HepG2 (cell line): ENCODE measurements around the gene LRP5. TPM values are rescaled to one million over a fixed set of nuclear protein-coding genes. Genes with fewer than 3 reads are reported as not detected.

Source experiments
- ATAC-seq: fragments of 200-7000 bp; cut with Tn5 transposase; 3 replicates; pipeline ENCODE4 v1.9.1; 2020; ENCODE audit warnings: mild to moderate bottlenecking, moderate library complexity
- BruUV-seq: library from RNA; stranded (reverse); fragments of 400-500 nt; replicated peaks from 2 replicates; lab custom pipeline; 2021; lab: Mats Ljungman, UMichigan
- CTCF ChIA-PET: fragments of 300-600 bp; formaldehyde crosslinking; extraction: SDS; loops from one replicate; lab custom pipeline; 2021; ENCODE audit warnings: low total read pairs, inconsistent platforms, low intra/inter-chr PET ratio; lab: Yijun Ruan, JAX
- POLR2A ChIA-PET: fragments of 350-600 bp; sonication (Branson Sonifier 250); formaldehyde crosslinking; loops from one replicate; lab custom pipeline; 2020; ENCODE audit warnings: antibody characterized with exemption, inconsistent platforms; lab: Yijun Ruan, JAX
- DNase-seq: peaks from one replicate; pipeline ENCODE4 v3.0.0-alpha.2; 2015; ENCODE audit warnings: low spot score
- FAIRE-seq: peaks from 3 replicates; lab custom pipeline; 2011; peaks lifted over from hg19 to GRCh38; lab: Jason Lieb, UNC
- H2AFZ ChIP-seq: one replicate; pipeline ENCODE4 v1.6.1; 2011; ENCODE audit warnings: low read length, inconsistent platforms
- H3K27ac ChIP-seq: fragments of 300-600 bp; 3 replicates; pipeline ENCODE4 v1.8.0; 2011; ENCODE audit warnings: mixed run types, mild to moderate bottlenecking, mixed read lengths, low read length, inconsistent platforms; ENCODE audit not compliant: insufficient read depth; ENCODE audit errors: extremely low read length
- H3K27me3 ChIP-seq, 2 experiments: fragments of 200-600 bp in 1 of 2; 2 replicates in 1 of 2; 3 replicates in 1 of 2; pipeline versions ENCODE4 v1.6.0 to v1.8.0; 2011; ENCODE audit warnings: low read length in 2 of 2, mild to moderate bottlenecking in 2 of 2, moderate library complexity in 2 of 2, inconsistent platforms in 1 of 2; ENCODE audit not compliant: insufficient read depth in 2 of 2, control insufficient read depth in 1 of 2
- H3K36me3 ChIP-seq, 2 experiments: fragments of 200-600 bp in 1 of 2; replicated peaks in 1 of 2; 2 replicates in 1 of 2; 3 replicates in 1 of 2; pipeline versions ENCODE4 v1.5.1 to v1.8.0; 2011; ENCODE audit warnings: low read length in 2 of 2, inconsistent platforms in 1 of 2; ENCODE audit not compliant: insufficient read depth in 2 of 2, control insufficient read depth in 1 of 2
- H3K4me1 ChIP-seq: 2 replicates; pipeline ENCODE4 v1.5.1; 2012; ENCODE audit warnings: low read length, inconsistent platforms; ENCODE audit not compliant: insufficient read depth
- H3K4me2 ChIP-seq: 2 replicates; pipeline ENCODE4 v1.6.0; 2011; ENCODE audit warnings: low read depth, low read length, inconsistent platforms
- H3K4me3 ChIP-seq, 3 experiments: fragments of 200-600 bp in 1 of 3; sonication (generic), shearing (Covaris generic) in 1 of 3; replicated peaks in 1 of 3; 2 replicates each; pipeline ENCODE4 v1.5.1; 2011 to 2016; ENCODE audit warnings: low read length in 3 of 3, inconsistent platforms in 2 of 3, low read depth in 2 of 3, mild to moderate bottlenecking in 2 of 3, control low read depth in 1 of 3, mixed read lengths in 1 of 3; ENCODE audit not compliant: insufficient read depth in 1 of 3
- H3K79me2 ChIP-seq: one replicate; pipeline ENCODE4 v1.6.1; 2011; ENCODE audit warnings: low read length, inconsistent platforms; ENCODE audit not compliant: insufficient read depth
- H3K9ac ChIP-seq: 2 replicates; pipeline ENCODE4 v1.6.0; 2011; ENCODE audit warnings: mild to moderate bottlenecking, low read depth, low read length, inconsistent platforms; ENCODE audit not compliant: insufficient read depth
- H3K9me3 ChIP-seq: 2 replicates; pipeline ENCODE4 v1.5.1; 2012; ENCODE audit warnings: mild to moderate bottlenecking, low read length
- H4K20me1 ChIP-seq: 2 replicates; pipeline ENCODE4 v1.6.0; 2011; ENCODE audit warnings: inconsistent platforms, mild to moderate bottlenecking, low read length, moderate library complexity; ENCODE audit not compliant: insufficient read depth
- AHR ChIP-seq: IDR thresholded peaks from 2 replicates; pipeline ENCODE4 v1.6.1; 2018; ENCODE audit warnings: missing genetic modification reagents, missing compliant biosample characterization
- BATF2 ChIP-seq: sonication (generic); formaldehyde crosslinking; IDR thresholded peaks from 2 replicates; pipeline ENCODE4 v1.8.0; 2022; ENCODE audit warnings: mild to moderate bottlenecking, missing genetic modification reagents, moderate library complexity
- BCL3 ChIP-seq: sonication (generic); formaldehyde crosslinking; IDR thresholded peaks from 2 replicates; pipeline ENCODE4 v1.5.1; 2020; ENCODE audit warnings: mild to moderate bottlenecking, missing genetic modification reagents, moderate library complexity
- CBX5 ChIP-seq: sonication (generic); formaldehyde crosslinking; IDR thresholded peaks from 2 replicates; pipeline ENCODE4 v1.4.0; 2020; ENCODE audit warnings: missing genetic modification reagents, borderline replicate concordance
- CHD2 ChIP-seq: IDR thresholded peaks from 2 replicates; pipeline ENCODE4 v1.6.1; 2011; ENCODE audit warnings: low read depth, low read length, improper control_type of control experiment
- DBP ChIP-seq: sonication (generic); formaldehyde crosslinking; IDR thresholded peaks from 2 replicates; pipeline ENCODE4 v1.4.0; 2020; ENCODE audit warnings: missing genetic modification reagents; ENCODE audit errors: not compliant biosample characterization
- GATA4 ChIP-seq: sonication (generic); IDR thresholded peaks from 2 replicates; pipeline ENCODE4 v1.6.1; 2016; ENCODE audit warnings: antibody characterized with exemption, low read depth, borderline replicate concordance
- NR2C2 ChIP-seq: sonication (generic); formaldehyde crosslinking; IDR thresholded peaks from 2 replicates; pipeline ENCODE4 v1.4.0; 2020; ENCODE audit warnings: missing genetic modification reagents, mild to moderate bottlenecking, moderate library complexity, borderline replicate concordance
- POLR2G ChIP-seq: fragments of 200-400 bp; formaldehyde crosslinking; IDR thresholded peaks from 2 replicates; pipeline ENCODE4 v1.6.1; 2018; ENCODE audit warnings: mild to moderate bottlenecking, low read depth, low read length, moderate library complexity
- SSRP1 ChIP-seq: IDR thresholded peaks from 2 replicates; pipeline ENCODE4 v1.6.1; 2016; ENCODE audit warnings: control low read depth
- STAT5B ChIP-seq: sonication (generic); formaldehyde crosslinking; IDR thresholded peaks from 2 replicates; pipeline ENCODE4 v1.4.0; 2020; ENCODE audit warnings: missing genetic modification reagents
- TRIM22 ChIP-seq: fragments of 450-650 bp; IDR thresholded peaks from 2 replicates; pipeline ENCODE4 v1.6.1; 2017
- ZHX1 ChIP-seq: sonication (generic); formaldehyde crosslinking; IDR thresholded peaks from 2 replicates; pipeline ENCODE4 v1.8.1; 2022; ENCODE audit warnings: low read depth, mild to moderate bottlenecking, missing genetic modification reagents
- ZNF180 ChIP-seq: sonication (generic); formaldehyde crosslinking; IDR thresholded peaks from 2 replicates; pipeline ENCODE4 v1.4.0; 2020; ENCODE audit warnings: low read depth, missing genetic modification reagents, borderline replicate concordance
- ZSCAN5A ChIP-seq: sonication (generic); formaldehyde crosslinking; IDR thresholded peaks from 2 replicates; pipeline ENCODE4 v1.8.0; 2022; ENCODE audit warnings: mild to moderate bottlenecking, missing genetic modification reagents, borderline replicate concordance
- WGBS: methylation state at CpG from one replicate; pipeline ENCODE4 v1.1.6; 2017; ENCODE audit warnings: low lambda C conversion rate; 5-methylcytosine and 5-hydroxymethylcytosine counted together
- in situ Hi-C: cut with HindIII; loops from 2 replicates; pipeline ENCODE4 v1.10.0; 2017; ENCODE audit warnings: low pct_unique_long_range_greater_than_20kb; ENCODE audit not compliant: extremely low pct_ligation_motif_present
- intact Hi-C: fragments of 100-400 bp; cut with micrococcal nuclease; formaldehyde crosslinking; loops from one replicate; pipeline ENCODE4 v1.10.0; 2022; ENCODE audit not compliant: unreplicated experiment
- polyA plus RNA-seq, 8 experiments: library from polyadenylated mRNA; depleted of rRNA in 3 of 8; stranded (reverse) in 7 of 8; unstranded in 1 of 8; fragments of >200 nt; fragmentation: Illumina TruSeq in 4 of 8; extraction: Trizol in 4 of 8; gene quantifications; 2 replicates each; pipeline versions ENCODE4 v1.2.1 to v1.2.3, GENCODE V29; 2011 to 2016; ENCODE audit warnings: low read depth in 4 of 8, missing spikeins in 1 of 8, mixed read lengths in 1 of 8; ENCODE audit not compliant: insufficient read depth in 1 of 8
- total RNA-seq, 5 experiments: library from RNA; depleted of rRNA; stranded (reverse); fragments of >200 nt; fragmentation: Illumina TruSeq; extraction: Trizol; gene quantifications; 2 replicates each; pipeline ENCODE4 v1.2.3, GENCODE V29; 2016; ENCODE audit warnings: low read depth in 1 of 5

The LRP5 gene
- total and polyA plus RNA-seq, 2 of the 13 experiments (the other 11 are each of a cell fraction or from before 2014, with no cell fraction given), result 40.4 to 64.0 TPM

- TF ChIP-seq CBX5 (CRISPR knock-in tag), result no peak
- no peak for TF ChIP-seq DBP (CRISPR knock-in tag)
These were observed 107.8 kb downstream of the LRP5 start (continued) for GRCh38 chr11:68420171-68420570.

GRCh38 chr11:68423481-68423880 is 111.1 kb downstream of the LRP5 start:
- no peaks in the 10 kb centered on the region; the same call in 1 of the 2 replicates for H3K4me1 ChIP-seq
- in situ Hi-C loops (no loop called here), intact Hi-C loops (no loop called here)
- H3K79me2 ChIP-seq, result peaks cover 4% of the 10 kb centered on the region
- no peak overlapping the region for H3K27ac ChIP-seq
- DNase-seq, result no peak
- H3K4me3 ChIP-seq, result no peak overlapping the region
- ATAC-seq, result no peak
- no peak overlapping the region for H3K9ac ChIP-seq
- no peaks in the 10 kb centered on the region for H3K27me3 ChIP-seq
- no TSS peak for BruUV-seq
- no peaks in the 10 kb centered on the region for H3K9me3 ChIP-seq
- H4K20me1 ChIP-seq, result peaks cover 12% of the 10 kb centered on the region; the same call in 1 of the 2 replicates
- H3K4me2 ChIP-seq, result no peak overlapping the region
- H2AFZ ChIP-seq, result no peak overlapping the region
- no peak for FAIRE-seq
- WGBS, result 95% methylated on average over 21 of the region's 21 CpGs
- peaks cover 31 to 82% of the 10 kb centered on the region in 2 experiments for H3K36me3 ChIP-seq
- CTCF ChIA-PET, result no interaction called here
- POLR2A ChIA-PET, result no interaction called here
- TF ChIP-seq NR2C2 (CRISPR knock-in tag), result no peak
- TF ChIP-seq STAT5B, result no peak
- TF ChIP-seq BCL3 (CRISPR knock-in tag), result no peak
- no peak for TF ChIP-seq POLR2G
- TF ChIP-seq GATA4, result no peak
- TF ChIP-seq ZHX1 (CRISPR knock-in tag), result no peak
- TF ChIP-seq ZNF180 (CRISPR knock-in tag), result no peak
- TF ChIP-seq SSRP1 (CRISPR knock-in tag), result no peak
- TF ChIP-seq ZSCAN5A (CRISPR knock-in tag), result no peak
- no peak for TF ChIP-seq TRIM22
- no peak for TF ChIP-seq AHR (CRISPR knock-in tag)
- TF ChIP-seq CHD2, result no peak
- no peak for TF ChIP-seq BATF2 (CRISPR knock-in tag)
